ENCODE measurements around the gene NUMB.

GRCh38 chr14:73491256-73492042 is 33.1 kb upstream of the NUMB start:
- TF ChIP-seq POLR2A (IDR thresholded peaks at IDR 0.05) (peak in 2 of 4 donors; percentile 31 to 39), CTCF (IDR thresholded peaks at IDR 0.05) (peak in 1 of 6 experiments; percentile 14)
